K562 (cell line): ENCODE results near the gene DPEP3. TPM values are rescaled to one million over a fixed set of nuclear protein-coding genes. Genes with fewer than 3 reads are reported as not detected.

Experiments
- ARID3A ChIP-seq: IDR thresholded peaks from 2 replicates; pipeline ENCODE4 v1.6.1; 2012; ENCODE audit warnings: low read depth, low read length, improper control_type of control experiment, borderline replicate concordance
- HDAC3 ChIP-seq: fragments of 450-650 bp; IDR thresholded peaks from 2 replicates; pipeline ENCODE4 v1.6.1; 2018; ENCODE audit warnings: borderline replicate concordance, mild to moderate bottlenecking, moderate library complexity; ENCODE audit not compliant: partially characterized antibody
- KAT2B ChIP-seq: IDR thresholded peaks from one replicate; pipeline ENCODE4 v1.6.1; 2012; ENCODE audit warnings: low read depth, mild to moderate bottlenecking, control low read depth, inconsistent platforms, low read length, moderate library complexity
- MAX ChIP-seq: sonication (generic); formaldehyde crosslinking; IDR thresholded peaks from 2 replicates; pipeline ENCODE4 v1.9.0; 2022; ENCODE audit warnings: mild to moderate bottlenecking, missing genetic modification reagents
- PBX2 ChIP-seq, 2 experiments: IDR thresholded peaks in 1 of 2; conservative IDR thresholded peaks in 1 of 2; 2 replicates each; pipeline ENCODE4 v1.6.1; 2016; ENCODE audit warnings: low read depth in 2 of 2, mild to moderate bottlenecking in 1 of 2, missing compliant biosample characterization in 1 of 2, missing genetic modification characterization in 1 of 2, moderate library complexity in 1 of 2
- POLR2AphosphoS2 ChIP-seq: IDR thresholded peaks from 2 replicates; pipeline ENCODE4 v1.6.1; 2012; ENCODE audit warnings: low read length, improper control_type of control experiment
- PRPF4 ChIP-seq: fragments of 200-400 bp; formaldehyde crosslinking; IDR thresholded peaks from one replicate; pipeline ENCODE4 v1.6.1; 2017; ENCODE audit warnings: low read length, low read depth, mild to moderate bottlenecking; ENCODE audit not compliant: insufficient read depth, poor library complexity, severe bottlenecking
- REST ChIP-seq, 2 experiments: fragments of 450-650 bp; formaldehyde crosslinking in 1 of 2; IDR thresholded peaks; 2 replicates each; pipeline versions ENCODE4 v1.4.0 to v1.6.1; 2014 to 2020; ENCODE audit warnings: mild to moderate bottlenecking in 2 of 2, borderline replicate concordance in 1 of 2, low read depth in 1 of 2
- STAT5B ChIP-seq: fragments of 250-450 bp; sonication (Bioruptor Pico); IDR thresholded peaks from 2 replicates; pipeline ENCODE4 v1.8.0; 2021; ENCODE audit warnings: mild to moderate bottlenecking, inconsistent platforms
- TRIM28 ChIP-seq: fragments of 450-650 bp; IDR thresholded peaks from 2 replicates; pipeline ENCODE4 v1.6.1; 2017
- XRCC5 ChIP-seq: fragments of 200-400 bp; formaldehyde crosslinking; IDR thresholded peaks from 2 replicates; pipeline ENCODE4 v1.6.1; 2017; ENCODE audit warnings: low read depth, mild to moderate bottlenecking, low read length
- ZNF583 ChIP-seq: fragments of 250-450 bp; sonication (Bioruptor Pico); IDR thresholded peaks from 2 replicates; pipeline ENCODE4 v1.4.0; 2020
- ZNF766 ChIP-seq: fragments of 200-800 bp; sonication (Bioruptor generic); conservative IDR thresholded peaks from 2 replicates; pipeline ENCODE4 v1.6.1; 2016; ENCODE audit warnings: missing genetic modification characterization, missing compliant biosample characterization
- polyA plus RNA-seq, 8 experiments: library from polyadenylated mRNA; depleted of rRNA in 4 of 8; stranded (reverse) in 5 of 8; unstranded in 3 of 8; fragments of >200 nt; fragmentation: Nextera tagmentation in 2 of 8; fragmentation: Illumina TruSeq in 1 of 8; extraction: Ambion mirVana in 2 of 8; extraction: Trizol in 1 of 8; gene quantifications; 2 replicates each; pipeline versions ENCODE4 v1.2.1 to v1.2.3, GENCODE V29; 2011 to 2014; ENCODE audit warnings: inconsistent platforms in 1 of 8, missing spikeins in 1 of 8
- total RNA-seq, 7 experiments: library from RNA; depleted of rRNA in 6 of 7; stranded (reverse); fragments of >200 nt in 6 of 7; fragmentation: Illumina TruSeq in 2 of 7; extraction: Trizol in 2 of 7; gene quantifications; 2 replicates each; pipeline versions ENCODE4 v1.2.1 to v1.2.3, GENCODE V29; 2011 to 2021; ENCODE audit warnings: low replicate concordance in 1 of 7

DPEP3 gene
- total and polyA plus RNA-seq, 9 of the 15 experiments (the other 6 are each of a cell fraction or from before 2014, with no cell fraction given): not detected

DNA sequence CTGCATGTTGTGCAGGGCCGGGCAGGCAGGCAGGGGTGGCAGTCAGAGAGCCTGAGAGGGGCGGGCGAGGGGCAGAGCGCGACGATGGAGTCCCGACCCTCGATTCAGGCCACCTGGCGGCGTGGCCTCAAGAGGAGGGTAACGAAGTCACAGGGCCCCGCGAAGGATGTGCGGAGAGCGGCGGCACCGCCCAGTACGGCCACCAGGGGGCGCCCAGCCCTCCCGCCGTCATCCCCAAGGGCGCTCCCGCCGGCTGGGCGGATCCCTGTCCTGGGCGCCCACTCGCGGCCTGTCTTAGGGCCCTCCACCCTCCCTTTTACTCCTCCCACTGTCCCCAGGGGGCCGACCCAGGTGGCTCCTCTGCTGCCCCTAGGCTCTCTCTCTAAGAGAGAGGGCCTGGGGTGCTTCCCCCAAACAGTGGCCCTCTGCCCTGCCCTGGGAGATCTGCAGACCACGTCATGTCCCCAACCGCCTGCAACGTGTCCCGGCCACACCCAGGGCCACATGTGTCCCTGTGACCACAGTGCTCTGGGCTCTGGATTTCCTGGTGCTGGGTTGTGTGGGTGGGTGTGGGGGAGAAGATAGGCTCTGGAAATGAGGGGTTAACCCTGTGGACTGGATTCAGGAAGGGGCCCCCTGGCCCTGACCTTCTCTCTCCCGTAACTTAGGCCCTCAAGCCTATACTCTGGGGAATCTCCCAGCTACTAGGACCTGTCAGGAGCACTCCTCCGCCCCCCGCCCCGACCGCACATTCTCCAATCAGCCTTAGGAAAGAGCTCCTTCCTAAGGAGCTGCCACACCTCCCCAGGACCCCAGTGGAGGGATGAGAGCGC lies 13.1 kb upstream of the DPEP3 start (continued):
- TF ChIP-seq ARID3A (no peak), POLR2AphosphoS2 (no peak), PRPF4 (no peak), XRCC5 (peak; percentile 95), HDAC3 (no peak), STAT5B (CRISPR knock-in tag) (no peak), ZNF583 (peak; percentile 86), ZNF766 (no peak; the same call in 1 of the 2 replicates), MAX (CRISPR knock-in tag) (peak; percentile 78), TRIM28 (no peak), REST (IDR thresholded peaks at IDR 0.05; ENCODE audit: borderline replicate concordance) (peak; percentile 89), REST (CRISPR knock-in tag; IDR thresholded peaks at IDR 0.05; ENCODE audit: low read depth) (peak; percentile 79), KAT2B (peak; percentile 96), PBX2 (CRISPR knock-in tag; IDR thresholded peaks at IDR 0.05; ENCODE audit: low read depth) (no peak), PBX2 (tag; conservative IDR thresholded peaks at IDR 0.05; ENCODE audit: low read depth) (no peak)
